DND-41 (cell line): ENCODE measurements around the gene SDE2.

Experiments used
- CTCF ChIP-seq: IDR thresholded peaks from 2 replicates; pipeline ENCODE4 v1.5.1; 2012; ENCODE audit warnings: borderline replicate concordance, low read length, moderate library complexity, mild to moderate bottlenecking; ENCODE audit not compliant: poor library complexity, severe bottlenecking; ENCODE audit errors: extremely low read depth
- EZH2 ChIP-seq: IDR thresholded peaks from 3 replicates; pipeline ENCODE4 v1.6.1; 2012; ENCODE audit warnings: borderline replicate concordance, low read depth, mild to moderate bottlenecking, moderate library complexity, low read length, inconsistent platforms; ENCODE audit not compliant: severe bottlenecking

DNA sequence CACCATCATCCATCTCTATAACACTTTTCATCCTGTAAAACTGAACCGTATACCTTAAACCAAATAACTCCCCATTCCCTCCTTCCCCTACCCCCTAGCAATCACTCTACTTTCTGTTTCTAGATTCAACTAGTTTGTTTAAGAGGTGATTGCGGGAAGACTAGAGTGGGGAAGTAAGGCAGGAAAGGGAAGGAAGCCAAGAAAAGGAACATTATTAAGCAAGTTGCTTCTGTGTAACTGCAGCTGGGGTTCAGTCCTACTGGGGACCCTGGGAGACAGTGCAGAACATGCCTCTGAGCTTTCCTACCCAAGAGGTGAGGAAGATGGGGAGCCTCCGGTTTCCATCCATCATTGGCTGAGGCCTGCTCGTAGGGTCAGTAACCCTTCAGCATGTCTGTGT, 34.4 kb upstream of the SDE2 start:
- TF ChIP-seq CTCF (no peak), EZH2 (no peak)
